ENCODE data around the gene EVX1. TPM values are rescaled to one million over a fixed set of nuclear protein-coding genes. Genes with fewer than 3 reads are reported as not detected.

Gene EVX1
- total RNA-seq, 1 donor from 2014 or later = not detected

- DNase-seq (ENCODE audit: low read depth) = no peak
- no peak for TF ChIP-seq CTCF (conservative IDR thresholded peaks at IDR 0.05; ENCODE audit: low read depth, low read length)
- H3K4me3 ChIP-seq (ENCODE audit: low read depth, low read length) = no peak overlapping the region
Measured at GRCh38 chr7:27198138-27198841, 44.3 kb upstream of the EVX1 start.

- H3K4me3 ChIP-seq (ENCODE audit: low read depth, low read length) = no peak overlapping the region
- no peak for DNase-seq (ENCODE audit: low read depth)
- no peak for TF ChIP-seq CTCF (conservative IDR thresholded peaks at IDR 0.05; ENCODE audit: low read depth, low read length)
Measured at GRCh38 chr7:27198871-27199801, 43.5 kb upstream of the EVX1 start.

GRCh38 chr7:27199849-27200760 is 42.5 kb upstream of the EVX1 start, which contains the start of gene HOXA13:
HOXA13 (minus strand) TSS chr7:27200091; CDS start chr7:27200077, 14 bp downstream.
- peak within 1 kb of the TSS; percentile 14 for H3K4me3 ChIP-seq (ENCODE audit: low read depth, low read length)
- DNase-seq (ENCODE audit: low read depth) = no peak
- TF ChIP-seq CTCF (conservative IDR thresholded peaks at IDR 0.05; ENCODE audit: low read depth, low read length) = no peak

- no peak for DNase-seq (ENCODE audit: low read depth)
- peak overlapping the region; percentile 14 for H3K4me3 ChIP-seq (ENCODE audit: low read depth, low read length)
Measured at GRCh38 chr7:27200761-27201579, 41.6 kb upstream of the EVX1 start.

GRCh38 chr7:27201580-27202017 is 41.0 kb upstream of the EVX1 start:
- TF ChIP-seq CTCF (conservative IDR thresholded peaks at IDR 0.05; ENCODE audit: low read depth, low read length) = no peak
- H3K4me3 ChIP-seq (ENCODE audit: low read depth, low read length) = no peak overlapping the region
- no peak for DNase-seq (ENCODE audit: low read depth)

More at GRCh38 chr7:27200761-27201579, 41.6 kb upstream of the EVX1 start:
- no peak for TF ChIP-seq CTCF (conservative IDR thresholded peaks at IDR 0.05; ENCODE audit: low read depth, low read length)
